Measurements from ENCODE around the gene FKBP6.
A peak's percentile ranks its signal among the peaks of the same experiment; 100 is the strongest.
"Not testable (repeated sequence)": the region's sequence is repeated elsewhere in the genome, so short reads cannot be mapped to it uniquely, and the experiment has no call there.

The FKBP6 gene

GRCh38 chr7:73395538-73396503, 67.9 kb downstream of the FKBP6 start:
- DNase-seq = no peak

DNA sequence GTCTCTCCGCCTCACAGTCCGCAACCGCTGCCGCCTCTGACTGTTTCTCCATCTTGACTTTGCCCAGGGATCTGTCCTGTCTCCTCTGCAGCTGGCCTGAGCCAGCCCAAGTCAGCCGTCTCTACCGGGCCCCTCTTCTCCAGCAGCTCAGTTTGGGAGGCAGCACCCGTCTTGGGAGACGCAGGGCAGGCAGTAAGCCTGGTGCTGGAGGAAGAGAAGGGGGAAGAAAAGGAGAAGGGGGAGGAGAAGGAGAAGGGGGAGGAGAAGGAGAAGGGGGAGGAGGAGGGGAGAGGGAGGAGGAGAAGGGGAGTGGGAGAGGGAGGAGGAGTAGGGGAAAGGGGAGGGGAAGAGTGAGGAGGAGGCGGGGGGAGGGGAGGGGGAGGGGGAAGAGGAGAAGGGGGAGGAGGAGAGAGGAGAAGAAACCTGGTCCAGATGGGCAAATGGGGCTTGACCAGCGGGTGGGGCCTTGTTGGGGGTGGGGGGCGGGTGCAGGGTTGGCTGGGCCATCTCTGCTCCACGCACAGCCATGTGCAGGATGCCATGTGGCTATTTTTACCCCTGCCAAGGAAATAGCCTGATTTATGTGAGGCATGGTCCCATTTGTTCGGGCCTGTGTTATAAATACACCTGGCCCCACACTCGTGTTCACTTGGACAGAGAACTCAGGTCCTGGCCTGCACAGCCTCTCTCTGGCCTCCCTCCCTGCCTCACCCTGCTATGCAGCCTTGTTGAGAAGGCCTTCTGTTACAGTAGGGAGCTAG, 69.7 kb downstream of the FKBP6 start:
- peak; percentile 63 for DNase-seq

DNA sequence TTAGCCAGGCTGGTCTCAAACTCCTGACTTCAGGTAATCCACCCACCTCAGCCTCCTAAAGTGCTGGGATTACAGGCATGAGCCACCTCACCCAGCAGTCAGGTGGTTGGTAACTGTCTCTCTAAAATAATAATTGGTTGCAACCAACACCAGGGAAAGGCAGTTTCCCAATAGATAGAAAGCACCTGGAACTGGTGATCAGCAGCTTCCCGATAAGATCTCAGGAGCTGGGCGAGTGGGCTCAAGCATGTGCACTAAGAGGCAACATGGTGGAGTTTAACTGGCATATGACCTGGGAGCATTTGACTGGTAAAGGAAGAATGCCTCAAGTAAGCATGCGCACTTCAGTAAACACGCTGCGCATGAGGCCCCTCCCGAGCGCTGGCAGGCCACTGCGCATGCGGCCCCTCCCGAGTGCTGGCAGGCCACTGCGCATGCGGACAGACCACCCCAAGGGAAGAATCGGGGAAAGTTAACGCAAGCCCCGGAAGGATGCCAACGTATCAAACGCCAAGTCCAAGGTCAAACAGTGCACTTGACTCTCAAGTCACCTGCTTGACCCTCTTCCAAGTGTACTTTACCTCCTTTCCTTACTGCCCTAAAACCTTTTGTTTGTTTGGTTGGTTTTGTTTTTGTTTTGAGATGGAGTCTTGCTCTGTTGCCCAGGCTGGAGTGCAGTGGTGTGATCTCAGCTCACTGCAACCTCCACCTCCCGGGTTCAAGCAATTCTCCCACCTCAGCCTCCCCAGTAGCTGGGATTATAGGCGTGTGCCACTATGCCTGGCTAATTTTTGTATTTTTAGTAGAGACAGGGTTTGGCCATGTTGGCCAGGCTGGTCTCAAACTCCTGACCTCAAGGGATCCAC, 71.5 kb downstream of the FKBP6 start:
- DNase-seq = peak; percentile 68

- not testable (repeated sequence) for DNase-seq
These were observed 76.9 kb downstream of the FKBP6 start for GRCh38 chr7:73404860-73405259.
